Inflammatory macrophage treated with lipopolysaccharide for 4 hours (primary cell): ENCODE data around the gene RNF4.
"Not testable (repeated sequence)": the region's sequence is repeated elsewhere in the genome, so short reads cannot be mapped to it uniquely, and the experiment has no call there.

Experiments used
- DNase-seq: peaks from one replicate; pipeline ENCODE4 v3.0.0-alpha.2; 2020

The RNF4 gene

GRCh38 chr4:2489081-2489805 is 20.3 kb downstream of the RNF4 start:
- no peak for DNase-seq

GRCh38 chr4:2489841-2490552 is 21.1 kb downstream of the RNF4 start:
- peak; percentile 51 for DNase-seq

GRCh38 chr4:2492970-2493369 is 24.1 kb downstream of the RNF4 start:
- DNase-seq, result no peak

GRCh38 chr4:2494992-2495391 is 26.1 kb downstream of the RNF4 start:
- no peak for DNase-seq

GRCh38 chr4:2497324-2497723 is 28.4 kb downstream of the RNF4 start:
- DNase-seq, result peak; percentile 23

GRCh38 chr4:2497931-2498330 is 29.0 kb downstream of the RNF4 start:
- DNase-seq, result peak; percentile 91

GRCh38 chr4:2500547-2500946 is 31.6 kb downstream of the RNF4 start:
- DNase-seq, result no peak

GRCh38 chr4:2501034-2501594 is 32.2 kb downstream of the RNF4 start:
- DNase-seq, result no peak

- DNase-seq, result no peak
Measured at GRCh38 chr4:2503809-2504208, 34.9 kb downstream of the RNF4 start.

GRCh38 chr4:2507259-2507658 is 38.4 kb downstream of the RNF4 start:
- no peak for DNase-seq

- DNase-seq, result no peak
Measured at GRCh38 chr4:2507855-2508254, 38.9 kb downstream of the RNF4 start.

- DNase-seq, result no peak
Measured at GRCh38 chr4:2510351-2511259, 41.7 kb downstream of the RNF4 start.

GRCh38 chr4:2511645-2512131 is 42.8 kb downstream of the RNF4 start:
- no peak for DNase-seq

GRCh38 chr4:2512396-2513135 is 43.7 kb downstream of the RNF4 start:
- DNase-seq, result no peak

GRCh38 chr4:2514193-2514592 is 45.3 kb downstream of the RNF4 start:
- DNase-seq, result not testable (repeated sequence)

GRCh38 chr4:2514944-2515343 is 46.0 kb downstream of the RNF4 start:
- DNase-seq, result not testable (repeated sequence)

- no peak for DNase-seq
Measured at GRCh38 chr4:2515830-2516550, 47.1 kb downstream of the RNF4 start.

GRCh38 chr4:2516635-2517034 is 47.7 kb downstream of the RNF4 start:
- no peak for DNase-seq

- DNase-seq, result no peak
Measured at GRCh38 chr4:2526559-2526958, 57.7 kb downstream of the RNF4 start.

- no peak for DNase-seq
Measured at GRCh38 chr4:2534904-2535375, 66.0 kb downstream of the RNF4 start.
